CD8-positive, alpha-beta memory T cell (primary cell): ENCODE data around the gene ABCA1. TPM values are rescaled to one million over a fixed set of nuclear protein-coding genes. Genes with fewer than 3 reads are reported as not detected.

Experiments used
- CTCF ChIA-PET: fragments of 350-600 bp; sonication (Branson Sonifier 250); formaldehyde crosslinking; loops from one replicate; lab custom pipeline; 2021; ENCODE audit warnings: antibody characterized with exemption; lab: Charles Lee
- POLR2A ChIA-PET: fragments of 350-600 bp; sonication (Branson Sonifier 250); formaldehyde crosslinking; loops from one replicate; lab custom pipeline; 2021; ENCODE audit warnings: antibody characterized with exemption; lab: Charles Lee
- DNase-seq, 5 donors: peaks; one replicate each; pipeline versions ENCODE4 v3.0.0 to v3.0.0-alpha.2; 2020 to 2022; ENCODE audit warnings: mixed read lengths in 1 of 5
- H3K27ac ChIP-seq: one replicate; pipeline ENCODE4 v1.7.0; 2013; ENCODE audit warnings: low read depth, mild to moderate bottlenecking, low read length, moderate library complexity
- H3K27me3 ChIP-seq: 2 replicates; pipeline ENCODE4 v1.7.0; 2013; ENCODE audit warnings: low read length, mild to moderate bottlenecking; ENCODE audit not compliant: insufficient read depth, poor library complexity, severe bottlenecking
- H3K36me3 ChIP-seq: 2 replicates; pipeline ENCODE4 v1.7.0; 2013; ENCODE audit warnings: mild to moderate bottlenecking, low read length, moderate library complexity; ENCODE audit not compliant: insufficient read depth
- H3K4me1 ChIP-seq: 2 replicates; pipeline ENCODE4 v1.7.0; 2013; ENCODE audit warnings: mild to moderate bottlenecking, low read length, moderate library complexity; ENCODE audit not compliant: insufficient read depth
- H3K4me3 ChIP-seq: 2 replicates; pipeline ENCODE4 v1.7.0; 2013; ENCODE audit warnings: mild to moderate bottlenecking, low read length
- H3K9me3 ChIP-seq: 2 replicates; pipeline ENCODE4 v1.7.0; 2013; ENCODE audit warnings: mild to moderate bottlenecking, low read length
- H3K27ac Mint-ChIP-seq, 8 donors: one replicate each; pipeline ENCODE4 v1.8.0; 2020 to 2021; ENCODE audit warnings: mixed read lengths in 8 of 8, mild to moderate bottlenecking in 6 of 8, inconsistent platforms in 3 of 8, moderate library complexity in 3 of 8
- H3K27me3 Mint-ChIP-seq, 2 donors: one replicate each; pipeline ENCODE4 v1.8.0; 2020 to 2021; ENCODE audit warnings: mixed read lengths in 2 of 2, mild to moderate bottlenecking in 1 of 2, moderate library complexity in 1 of 2
- H3K36me3 Mint-ChIP-seq, 3 donors: one replicate each; pipeline ENCODE4 v1.8.0; 2020 to 2021; ENCODE audit warnings: mixed read lengths in 3 of 3, inconsistent platforms in 1 of 3, mild to moderate bottlenecking in 1 of 3
- H3K4me1 Mint-ChIP-seq, 3 donors: one replicate each; pipeline ENCODE4 v1.8.0; 2020 to 2021; ENCODE audit warnings: mixed read lengths in 3 of 3, inconsistent platforms in 1 of 3, mild to moderate bottlenecking in 1 of 3
- H3K4me3 Mint-ChIP-seq, 7 donors: one replicate each; pipeline ENCODE4 v1.8.0; 2020 to 2021; ENCODE audit warnings: mixed read lengths in 7 of 7, mild to moderate bottlenecking in 6 of 7, moderate library complexity in 4 of 7, inconsistent platforms in 2 of 7
- H3K9me3 Mint-ChIP-seq, 5 donors: one replicate each; pipeline ENCODE4 v1.8.0; 2020 to 2022; ENCODE audit warnings: mixed read lengths in 5 of 5, mild to moderate bottlenecking in 3 of 5, moderate library complexity in 2 of 5, inconsistent platforms in 1 of 5
- polyA plus RNA-seq: library from polyadenylated mRNA; unstranded; fragments of 300-500 nt; fragmentation: Illumina TruSeq; gene quantifications from one replicate; pipeline ENCODE4 v1.2.3, GENCODE V29; 2021
- total RNA-seq, 2 experiments: library from RNA; stranded (reverse); gene quantifications; one replicate each; pipeline ENCODE4 v1.2.3, GENCODE V29; 2021

Gene ABCA1
- total and polyA plus RNA-seq, 3 experiments from 2014 or later, result 0.83 to 0.89 TPM; not detected in 1

DNA sequence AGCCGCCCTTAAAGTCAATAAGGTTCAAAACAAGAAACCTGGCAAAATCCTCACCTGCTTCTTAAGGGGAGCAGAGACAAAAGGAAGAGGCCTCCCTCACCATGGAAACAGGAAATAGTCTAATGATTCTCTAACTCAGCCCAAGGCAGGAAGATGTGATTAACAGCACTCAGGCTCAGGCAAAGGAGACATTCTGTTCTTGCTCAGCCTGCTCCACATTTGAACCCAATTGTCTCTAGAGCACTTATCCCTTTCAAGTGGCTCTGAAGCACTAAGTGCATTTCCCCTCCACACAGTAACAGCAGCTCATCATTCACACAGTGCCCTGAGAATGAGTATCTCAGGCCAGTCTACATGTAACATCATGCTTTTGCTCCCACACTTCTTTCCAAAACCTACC is 91.7 kb downstream of the ABCA1 start:
- no peak for DNase-seq
- H3K27me3 ChIP-seq, result no peaks in the 10 kb centered on the region
- peaks cover 0 to 5% (median 0%) of the 10 kb centered on the region in 3 donors for H3K4me1 Mint-ChIP-seq
- peaks cover 0 to 2% (median 2%) of the 10 kb centered on the region in 3 donors for H3K36me3 Mint-ChIP-seq
- H3K27ac Mint-ChIP-seq, result no peak overlapping the region
- no peaks in the 10 kb centered on the region for H3K4me1 ChIP-seq
- H3K4me3 ChIP-seq, result no peak overlapping the region
- no peaks in the 10 kb centered on the region for H3K9me3 Mint-ChIP-seq
- H3K27me3 Mint-ChIP-seq, result peaks cover 2 to 5% of the 10 kb centered on the region in 2 donors
- ChIA-PET POLR2A (no interaction called here), CTCF (no interaction called here)
- no peaks in the 10 kb centered on the region for H3K36me3 ChIP-seq
- no peaks in the 10 kb centered on the region for H3K9me3 ChIP-seq
- H3K4me3 Mint-ChIP-seq, result no peak overlapping the region
- H3K27ac ChIP-seq, result no peak overlapping the region

DNA sequence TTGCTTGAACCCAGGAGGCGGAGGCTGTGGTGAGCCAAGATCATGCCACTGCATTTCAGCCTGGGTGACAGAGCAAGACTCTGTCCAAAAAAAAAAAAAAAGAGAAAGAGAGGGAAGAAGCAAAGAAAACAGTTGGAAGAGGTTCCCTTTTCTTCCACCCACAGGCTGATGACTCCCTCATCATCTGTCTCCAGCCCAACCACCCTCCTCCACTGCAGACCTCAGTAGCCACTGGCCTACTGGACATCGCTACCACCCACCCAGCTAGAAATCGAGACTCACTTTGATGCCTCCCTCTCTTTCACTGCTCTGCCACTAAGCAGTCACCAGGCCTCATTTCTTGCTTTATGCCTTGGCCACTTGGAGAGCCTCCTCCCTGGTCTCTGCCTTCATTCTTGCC is 92.8 kb downstream of the ABCA1 start:
- Mint-ChIP-seq H3K27ac (no peak overlapping the region), H3K36me3 (peaks cover 0 to 2% (median 2%) of the 10 kb centered on the region in 3 donors), H3K4me3 (no peak overlapping the region), H3K4me1 (peaks cover 0 to 5% (median 0%) of the 10 kb centered on the region in 3 donors), H3K9me3 (no peaks in the 10 kb centered on the region), H3K27me3 (peaks cover 0 to 5% of the 10 kb centered on the region in 2 donors)
- Histone ChIP-seq H3K4me3 (no peak overlapping the region), H3K9me3 (no peaks in the 10 kb centered on the region), H3K27me3 (no peaks in the 10 kb centered on the region), H3K36me3 (no peaks in the 10 kb centered on the region), H3K4me1 (no peaks in the 10 kb centered on the region), H3K27ac (no peak overlapping the region)
- POLR2A ChIA-PET, result no interaction called here
- no peak for DNase-seq
- CTCF ChIA-PET, result no interaction called here

DNA sequence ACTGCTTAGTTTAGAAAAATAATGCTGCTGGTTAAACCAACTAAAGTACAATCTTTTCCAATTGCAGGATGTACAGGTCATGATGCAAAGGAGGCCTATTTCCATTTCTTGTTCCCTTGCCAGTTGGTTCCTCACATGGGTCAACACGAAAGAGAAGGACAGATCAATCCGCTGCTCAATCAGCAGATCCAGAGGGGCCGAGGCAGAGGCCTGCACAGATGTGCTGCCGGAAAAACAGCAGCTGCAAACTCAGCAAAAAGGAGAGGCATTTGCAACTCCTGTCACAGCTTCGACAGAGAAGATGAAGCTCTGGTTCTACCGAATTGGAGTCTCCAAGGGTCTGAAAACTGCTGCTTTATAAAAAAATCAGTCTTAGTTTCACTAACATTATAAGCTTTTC is 94.3 kb downstream of the ABCA1 start:
- peaks cover 0 to 5% of the 10 kb centered on the region in 2 donors for H3K27me3 Mint-ChIP-seq
- Histone ChIP-seq H3K4me1 (no peaks in the 10 kb centered on the region), H3K36me3 (no peaks in the 10 kb centered on the region), H3K27ac (no peak overlapping the region), H3K4me3 (no peak overlapping the region), H3K9me3 (no peaks in the 10 kb centered on the region), H3K27me3 (no peaks in the 10 kb centered on the region)
- H3K36me3 Mint-ChIP-seq, result peaks cover 0 to 3% (median 2%) of the 10 kb centered on the region in 3 donors
- POLR2A ChIA-PET, result no interaction called here
- DNase-seq, result no peak
- H3K27ac Mint-ChIP-seq, result no peak overlapping the region
- H3K4me1 Mint-ChIP-seq, result peaks cover 0 to 5% (median 0%) of the 10 kb centered on the region in 3 donors
- no peaks in the 10 kb centered on the region for H3K9me3 Mint-ChIP-seq
- CTCF ChIA-PET, result no interaction called here
- H3K4me3 Mint-ChIP-seq, result no peak overlapping the region

DNA sequence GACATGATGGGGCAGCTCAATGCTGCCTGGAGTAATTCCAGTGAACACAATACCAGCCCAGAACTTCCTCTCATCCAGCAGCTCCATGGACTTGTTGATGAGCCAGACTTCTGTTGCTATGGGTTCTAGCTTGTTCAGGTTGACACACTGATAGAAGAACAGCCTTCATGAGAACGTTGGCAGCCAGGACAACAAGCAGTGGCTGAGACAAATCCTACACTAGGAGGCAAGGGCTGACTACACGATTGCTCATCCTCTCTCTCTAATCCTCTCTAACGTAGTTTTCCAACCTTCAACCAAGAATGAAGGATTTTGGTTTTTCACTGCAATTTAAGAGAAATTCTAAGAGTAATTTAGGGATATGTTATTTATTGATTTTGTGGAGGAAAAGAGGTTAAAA is 96.3 kb downstream of the ABCA1 start:
- Histone ChIP-seq H3K4me1 (no peaks in the 10 kb centered on the region), H3K4me3 (no peak overlapping the region), H3K36me3 (no peaks in the 10 kb centered on the region), H3K27me3 (no peaks in the 10 kb centered on the region), H3K9me3 (no peaks in the 10 kb centered on the region), H3K27ac (no peak overlapping the region)
- ChIA-PET CTCF (no interaction called here), POLR2A (no interaction called here)
- Mint-ChIP-seq H3K36me3 (peaks cover 0 to 4% (median 1%) of the 10 kb centered on the region in 3 donors), H3K27ac (peak overlapping the region in 1 of 8 donors; percentile 35), H3K9me3 (no peaks in the 10 kb centered on the region), H3K4me1 (peaks cover 0 to 5% (median 0%) of the 10 kb centered on the region in 3 donors), H3K4me3 (no peak overlapping the region), H3K27me3 (no peaks in the 10 kb centered on the region)
- no peak for DNase-seq

DNA sequence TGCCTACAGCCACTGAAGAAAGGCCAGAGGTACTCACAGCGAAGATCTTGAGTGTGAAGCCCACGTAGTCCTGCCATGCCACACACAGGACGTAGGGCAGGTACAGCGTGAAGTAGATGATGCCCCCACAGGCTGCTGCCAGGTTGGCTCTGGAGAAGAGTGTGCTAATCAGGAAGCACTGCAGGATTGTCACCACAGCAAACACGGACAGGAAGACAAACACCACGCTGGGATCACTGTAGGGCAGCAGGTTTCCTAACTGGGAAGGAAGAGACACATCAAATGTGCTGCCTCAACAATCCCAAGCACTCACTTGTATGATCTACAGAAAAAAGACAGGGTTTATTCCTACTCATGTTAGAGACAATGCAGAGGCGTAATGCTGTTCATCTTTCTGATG is 101.0 kb downstream of the ABCA1 start:
- ChIA-PET CTCF (no interaction called here), POLR2A (no interaction called here)
- Mint-ChIP-seq H3K4me3 (no peak overlapping the region), H3K27me3 (no peaks in the 10 kb centered on the region), H3K36me3 (peaks cover 0 to 6% (median 4%) of the 10 kb centered on the region in 3 donors), H3K9me3 (no peaks in the 10 kb centered on the region), H3K4me1 (no peaks in the 10 kb centered on the region), H3K27ac (no peak overlapping the region)
- no peak for DNase-seq
- Histone ChIP-seq H3K27ac (no peak overlapping the region), H3K4me3 (no peak overlapping the region), H3K27me3 (no peaks in the 10 kb centered on the region), H3K4me1 (no peaks in the 10 kb centered on the region), H3K36me3 (no peaks in the 10 kb centered on the region), H3K9me3 (no peaks in the 10 kb centered on the region)

DNA sequence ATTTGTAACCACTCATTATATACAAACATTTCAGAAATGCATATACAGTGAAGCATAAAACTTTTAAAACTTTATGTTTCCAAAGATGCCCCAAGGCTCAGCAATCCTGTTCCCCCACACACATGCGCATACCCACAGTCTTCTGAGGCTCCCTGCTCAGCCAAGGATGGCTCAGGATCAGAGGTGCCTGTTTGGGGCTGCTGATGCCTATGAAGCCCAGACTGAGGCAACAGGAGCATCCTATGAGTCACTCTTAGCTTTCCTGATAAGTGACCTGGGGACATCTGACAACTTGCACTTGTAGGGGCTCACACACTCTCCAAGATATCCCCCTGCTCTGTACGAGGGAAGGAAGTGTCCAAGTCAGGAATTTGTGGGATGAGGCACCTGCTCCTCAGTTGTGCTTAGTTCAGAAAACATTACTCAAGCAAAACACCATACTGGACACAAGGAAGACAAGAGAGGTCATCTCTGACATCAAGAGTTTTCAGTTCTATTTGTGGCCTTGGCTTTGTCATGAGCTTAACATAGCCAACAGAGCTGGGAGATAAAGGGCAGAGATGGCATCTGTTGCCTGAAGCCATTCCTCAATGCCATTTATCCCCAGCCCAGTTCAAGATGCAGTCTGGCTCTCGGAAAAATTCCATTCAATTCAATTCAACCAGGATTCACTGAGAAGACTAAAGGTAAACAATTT is 101.7 kb downstream of the ABCA1 start:
- no peak overlapping the region for H3K4me3 Mint-ChIP-seq
- no peaks in the 10 kb centered on the region for H3K9me3 Mint-ChIP-seq
- Histone ChIP-seq H3K4me1 (no peaks in the 10 kb centered on the region), H3K9me3 (no peaks in the 10 kb centered on the region), H3K36me3 (no peaks in the 10 kb centered on the region), H3K27me3 (no peaks in the 10 kb centered on the region), H3K4me3 (no peak overlapping the region), H3K27ac (no peak overlapping the region)
- no peaks in the 10 kb centered on the region for H3K27me3 Mint-ChIP-seq
- ChIA-PET CTCF (no interaction called here), POLR2A (no interaction called here)
- DNase-seq, result no peak
- H3K4me1 Mint-ChIP-seq, result no peaks in the 10 kb centered on the region
- peaks cover 0 to 6% (median 2%) of the 10 kb centered on the region in 3 donors for H3K36me3 Mint-ChIP-seq
- peak overlapping the region in 1 of 8 donors; percentile 24 for H3K27ac Mint-ChIP-seq

DNA sequence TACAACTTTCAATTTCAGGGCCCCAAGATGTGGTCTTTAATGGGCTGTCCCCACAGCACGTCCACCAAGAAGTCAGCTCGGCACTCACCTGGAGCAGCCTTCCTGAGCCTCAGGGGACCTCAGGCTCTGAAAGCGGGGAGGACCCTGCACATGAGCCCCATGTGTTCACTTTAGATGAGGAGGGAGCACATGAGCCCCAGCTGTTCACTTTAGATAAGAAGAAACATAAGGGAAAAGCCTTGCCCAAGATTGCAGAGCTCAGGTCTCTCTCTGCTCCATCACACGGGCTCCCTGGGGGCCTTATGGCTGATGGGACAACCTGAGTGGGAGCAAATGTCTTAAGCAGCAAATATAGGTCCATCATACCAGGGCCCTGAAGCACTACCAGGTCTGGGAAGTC is 107.6 kb downstream of the ABCA1 start:
- Mint-ChIP-seq H3K36me3 (peaks cover 0 to 13% (median 5%) of the 10 kb centered on the region in 3 donors), H3K4me3 (no peak overlapping the region), H3K4me1 (no peaks in the 10 kb centered on the region), H3K9me3 (peaks cover 0 to 4% (median 0%) of the 10 kb centered on the region in 5 donors), H3K27me3 (no peaks in the 10 kb centered on the region), H3K27ac (no peak overlapping the region)
- Histone ChIP-seq H3K36me3 (peaks cover 5% of the 10 kb centered on the region), H3K4me1 (no peaks in the 10 kb centered on the region), H3K27me3 (no peaks in the 10 kb centered on the region), H3K9me3 (no peaks in the 10 kb centered on the region), H3K27ac (no peak overlapping the region), H3K4me3 (no peak overlapping the region)
- ChIA-PET CTCF (interaction anchor here (1.1 kb wide), 1 partner anchor 335 kb away, joined by 3 read pairs; no protein-coding TSS in a partner anchor), POLR2A (no interaction called here)
- no peak for DNase-seq

DNA sequence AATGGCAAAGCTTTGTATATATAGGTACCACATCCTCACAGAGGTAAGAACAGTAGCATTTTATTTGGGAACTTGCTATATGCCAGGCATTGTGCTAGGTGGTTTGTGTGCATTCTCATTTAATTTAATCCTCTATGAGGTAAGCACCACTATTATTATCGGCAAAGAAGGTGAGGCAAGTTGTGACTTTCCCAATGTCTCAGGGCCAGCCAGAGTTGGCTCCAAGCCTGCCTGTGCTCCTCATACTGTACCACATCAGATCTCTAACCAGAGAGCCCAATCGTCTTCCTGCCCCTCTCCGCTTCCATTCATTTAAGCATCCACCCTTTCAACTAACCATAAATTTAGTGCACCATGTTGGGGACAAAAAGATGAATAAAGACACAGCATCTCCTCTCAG is 108.9 kb downstream of the ABCA1 start:
- Mint-ChIP-seq H3K4me1 (no peaks in the 10 kb centered on the region), H3K36me3 (peaks cover 0 to 13% (median 5%) of the 10 kb centered on the region in 3 donors), H3K4me3 (no peak overlapping the region), H3K27me3 (no peaks in the 10 kb centered on the region), H3K9me3 (peaks cover 0 to 4% (median 0%) of the 10 kb centered on the region in 5 donors), H3K27ac (peak overlapping the region in 1 of 8 donors; percentile 81)
- Histone ChIP-seq H3K36me3 (peaks cover 5% of the 10 kb centered on the region), H3K4me1 (no peaks in the 10 kb centered on the region), H3K4me3 (no peak overlapping the region), H3K27ac (no peak overlapping the region), H3K27me3 (no peaks in the 10 kb centered on the region), H3K9me3 (no peaks in the 10 kb centered on the region)
- no peak for DNase-seq
- CTCF ChIA-PET, result no interaction called here
- POLR2A ChIA-PET, result no interaction called here
